Measurements from ENCODE around the gene ST7. TPM values are rescaled to one million over a fixed set of nuclear protein-coding genes. Genes with fewer than 3 reads are reported as not detected.

Gene ST7
- total and polyA plus RNA-seq, 2 experiments from 2014 or later = 9.9 to 18.3 TPM

DNA sequence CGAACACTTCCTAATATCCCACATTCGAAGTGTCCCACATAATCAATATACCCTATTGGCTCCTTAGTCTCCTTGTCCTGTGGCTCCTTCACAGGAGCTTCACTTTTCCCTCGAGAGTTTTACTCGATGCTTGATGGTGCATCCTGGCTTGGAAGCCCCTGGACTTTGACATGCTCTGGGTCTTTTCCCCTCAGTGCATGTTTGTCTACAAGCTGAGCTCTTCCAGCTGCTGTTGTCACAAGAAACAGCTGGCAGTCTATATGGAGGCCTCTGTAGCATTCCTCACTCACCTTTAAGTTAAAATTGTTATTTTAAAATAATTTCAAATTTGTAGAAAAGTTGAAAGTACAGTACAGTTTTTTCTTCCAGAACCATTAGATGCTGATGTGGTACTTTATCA is 27.1 kb downstream of the ST7 start (continued):
- TF ChIP-seq, protein P1, sequence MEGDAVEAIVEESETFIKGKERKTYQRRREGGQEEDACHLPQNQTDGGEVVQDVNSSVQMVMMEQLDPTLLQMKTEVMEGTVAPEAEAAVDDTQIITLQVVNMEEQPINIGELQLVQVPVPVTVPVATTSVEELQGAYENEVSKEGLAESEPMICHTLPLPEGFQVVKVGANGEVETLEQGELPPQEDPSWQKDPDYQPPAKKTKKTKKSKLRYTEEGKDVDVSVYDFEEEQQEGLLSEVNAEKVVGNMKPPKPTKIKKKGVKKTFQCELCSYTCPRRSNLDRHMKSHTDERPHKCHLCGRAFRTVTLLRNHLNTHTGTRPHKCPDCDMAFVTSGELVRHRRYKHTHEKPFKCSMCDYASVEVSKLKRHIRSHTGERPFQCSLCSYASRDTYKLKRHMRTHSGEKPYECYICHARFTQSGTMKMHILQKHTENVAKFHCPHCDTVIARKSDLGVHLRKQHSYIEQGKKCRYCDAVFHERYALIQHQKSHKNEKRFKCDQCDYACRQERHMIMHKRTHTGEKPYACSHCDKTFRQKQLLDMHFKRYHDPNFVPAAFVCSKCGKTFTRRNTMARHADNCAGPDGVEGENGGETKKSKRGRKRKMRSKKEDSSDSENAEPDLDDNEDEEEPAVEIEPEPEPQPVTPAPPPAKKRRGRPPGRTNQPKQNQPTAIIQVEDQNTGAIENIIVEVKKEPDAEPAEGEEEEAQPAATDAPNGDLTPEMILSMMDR (conservative IDR thresholded peaks at IDR 0.05; ENCODE audit: low read depth in 2 of 2) = no peak

DNA sequence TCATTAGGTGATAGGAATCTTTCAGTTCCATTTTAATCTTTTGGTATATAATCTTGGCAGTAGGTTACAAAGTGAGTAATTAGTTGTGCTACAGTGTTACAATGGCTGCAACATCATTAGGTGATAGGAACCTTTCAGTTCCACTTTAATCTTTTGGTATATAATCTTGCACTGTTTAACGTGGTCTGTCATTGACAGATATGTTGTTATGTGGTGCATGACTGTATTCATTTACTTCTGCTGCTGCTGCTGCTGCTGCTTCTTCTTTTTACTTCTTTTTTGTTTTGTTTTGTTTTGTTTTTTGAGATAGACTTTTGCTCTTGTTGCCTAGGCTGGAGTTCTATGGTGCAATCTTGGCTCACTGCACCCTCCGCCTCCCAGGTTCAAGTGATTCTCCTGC is 28.6 kb downstream of the ST7 start:
- Mint-ChIP-seq H3K27ac (no peak overlapping the region), H3K36me3 (ENCODE audit: low read depth) (no peaks in the 10 kb centered on the region), H3K4me3 (no peak overlapping the region), H3K9me3 (no peaks in the 10 kb centered on the region), H3K4me1 (no peaks in the 10 kb centered on the region; the same call in 2 of the 3 replicates), H3K27me3 (ENCODE audit: insufficient read depth, low read depth, poor library complexity) (no peaks in the 10 kb centered on the region)
- TF ChIP-seq ZNF331 (CRISPR knock-in tag; IDR thresholded peaks at IDR 0.05; ENCODE audit: low read depth) (no peak), JUNB (IDR thresholded peaks at IDR 0.05; ENCODE audit: unreplicated experiment) (no peak), CREB1 (CRISPR knock-in tag; IDR thresholded peaks at IDR 0.05; ENCODE audit: low read depth) (no peak), ZNF114 (CRISPR knock-in tag; IDR thresholded peaks at IDR 0.05) (no peak), STAT1 (IDR thresholded peaks at IDR 0.05; ENCODE audit: unreplicated experiment) (no peak), NANOG (IDR thresholded peaks at IDR 0.05; ENCODE audit: borderline replicate concordance) (no peak), EZH2phosphoT487 (IDR thresholded peaks at IDR 0.05; ENCODE audit: unreplicated experiment) (no peak), EZH2 (IDR thresholded peaks at IDR 0.05; ENCODE audit: low read depth, unreplicated experiment) (no peak), POLR2AphosphoS5 (IDR thresholded peaks at IDR 0.05; ENCODE audit: low read depth) (no peak)
- TF ChIP-seq, protein P2, sequence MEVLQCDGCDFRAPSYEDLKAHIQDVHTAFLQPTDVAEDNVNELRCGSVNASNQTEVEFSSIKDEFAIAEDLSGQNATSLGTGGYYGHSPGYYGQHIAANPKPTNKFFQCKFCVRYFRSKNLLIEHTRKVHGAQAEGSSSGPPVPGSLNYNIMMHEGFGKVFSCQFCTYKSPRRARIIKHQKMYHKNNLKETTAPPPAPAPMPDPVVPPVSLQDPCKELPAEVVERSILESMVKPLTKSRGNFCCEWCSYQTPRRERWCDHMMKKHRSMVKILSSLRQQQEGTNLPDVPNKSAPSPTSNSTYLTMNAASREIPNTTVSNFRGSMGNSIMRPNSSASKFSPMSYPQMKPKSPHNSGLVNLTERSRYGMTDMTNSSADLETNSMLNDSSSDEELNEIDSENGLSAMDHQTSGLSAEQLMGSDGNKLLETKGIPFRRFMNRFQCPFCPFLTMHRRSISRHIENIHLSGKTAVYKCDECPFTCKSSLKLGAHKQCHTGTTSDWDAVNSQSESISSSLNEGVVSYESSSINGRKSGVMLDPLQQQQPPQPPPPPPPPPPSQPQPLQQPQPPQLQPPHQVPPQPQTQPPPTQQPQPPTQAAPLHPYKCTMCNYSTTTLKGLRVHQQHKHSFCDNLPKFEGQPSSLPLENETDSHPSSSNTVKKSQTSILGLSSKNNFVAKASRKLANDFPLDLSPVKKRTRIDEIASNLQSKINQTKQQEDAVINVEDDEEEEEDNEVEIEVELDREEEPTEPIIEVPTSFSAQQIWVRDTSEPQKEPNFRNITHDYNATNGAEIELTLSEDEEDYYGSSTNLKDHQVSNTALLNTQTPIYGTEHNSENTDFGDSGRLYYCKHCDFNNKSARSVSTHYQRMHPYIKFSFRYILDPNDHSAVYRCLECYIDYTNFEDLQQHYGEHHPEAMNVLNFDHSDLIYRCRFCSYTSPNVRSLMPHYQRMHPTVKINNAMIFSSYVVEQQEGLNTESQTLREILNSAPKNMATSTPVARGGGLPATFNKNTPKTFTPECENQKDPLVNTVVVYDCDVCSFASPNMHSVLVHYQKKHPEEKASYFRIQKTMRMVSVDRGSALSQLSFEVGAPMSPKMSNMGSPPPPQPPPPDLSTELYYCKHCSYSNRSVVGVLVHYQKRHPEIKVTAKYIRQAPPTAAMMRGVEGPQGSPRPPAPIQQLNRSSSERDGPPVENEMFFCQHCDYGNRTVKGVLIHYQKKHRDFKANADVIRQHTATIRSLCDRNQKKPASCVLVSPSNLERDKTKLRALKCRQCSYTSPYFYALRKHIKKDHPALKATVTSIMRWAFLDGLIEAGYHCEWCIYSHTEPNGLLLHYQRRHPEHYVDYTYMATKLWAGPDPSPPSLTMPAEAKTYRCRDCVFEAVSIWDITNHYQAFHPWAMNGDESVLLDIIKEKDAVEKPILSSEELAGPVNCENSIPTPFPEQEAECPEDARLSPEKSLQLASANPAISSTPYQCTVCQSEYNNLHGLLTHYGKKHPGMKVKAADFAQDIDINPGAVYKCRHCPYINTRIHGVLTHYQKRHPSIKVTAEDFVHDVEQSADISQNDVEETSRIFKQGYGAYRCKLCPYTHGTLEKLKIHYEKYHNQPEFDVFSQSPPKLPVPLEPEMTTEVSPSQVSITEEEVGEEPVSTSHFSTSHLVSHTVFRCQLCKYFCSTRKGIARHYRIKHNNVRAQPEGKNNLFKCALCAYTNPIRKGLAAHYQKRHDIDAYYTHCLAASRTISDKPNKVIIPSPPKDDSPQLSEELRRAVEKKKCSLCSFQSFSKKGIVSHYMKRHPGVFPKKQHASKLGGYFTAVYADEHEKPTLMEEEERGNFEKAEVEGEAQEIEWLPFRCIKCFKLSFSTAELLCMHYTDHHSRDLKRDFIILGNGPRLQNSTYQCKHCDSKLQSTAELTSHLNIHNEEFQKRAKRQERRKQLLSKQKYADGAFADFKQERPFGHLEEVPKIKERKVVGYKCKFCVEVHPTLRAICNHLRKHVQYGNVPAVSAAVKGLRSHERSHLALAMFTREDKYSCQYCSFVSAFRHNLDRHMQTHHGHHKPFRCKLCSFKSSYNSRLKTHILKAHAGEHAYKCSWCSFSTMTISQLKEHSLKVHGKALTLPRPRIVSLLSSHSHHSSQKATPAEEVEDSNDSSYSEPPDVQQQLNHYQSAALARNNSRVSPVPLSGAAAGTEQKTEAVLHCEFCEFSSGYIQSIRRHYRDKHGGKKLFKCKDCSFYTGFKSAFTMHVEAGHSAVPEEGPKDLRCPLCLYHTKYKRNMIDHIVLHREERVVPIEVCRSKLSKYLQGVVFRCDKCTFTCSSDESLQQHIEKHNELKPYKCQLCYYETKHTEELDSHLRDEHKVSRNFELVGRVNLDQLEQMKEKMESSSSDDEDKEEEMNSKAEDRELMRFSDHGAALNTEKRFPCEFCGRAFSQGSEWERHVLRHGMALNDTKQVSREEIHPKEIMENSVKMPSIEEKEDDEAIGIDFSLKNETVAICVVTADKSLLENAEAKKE (CRISPR knock-in tag; IDR thresholded peaks at IDR 0.05) = no peak
- TF ChIP-seq, protein P1 (conservative IDR thresholded peaks at IDR 0.05; ENCODE audit: low read depth in 2 of 2) = no peak
- TF ChIP-seq, protein P3, sequence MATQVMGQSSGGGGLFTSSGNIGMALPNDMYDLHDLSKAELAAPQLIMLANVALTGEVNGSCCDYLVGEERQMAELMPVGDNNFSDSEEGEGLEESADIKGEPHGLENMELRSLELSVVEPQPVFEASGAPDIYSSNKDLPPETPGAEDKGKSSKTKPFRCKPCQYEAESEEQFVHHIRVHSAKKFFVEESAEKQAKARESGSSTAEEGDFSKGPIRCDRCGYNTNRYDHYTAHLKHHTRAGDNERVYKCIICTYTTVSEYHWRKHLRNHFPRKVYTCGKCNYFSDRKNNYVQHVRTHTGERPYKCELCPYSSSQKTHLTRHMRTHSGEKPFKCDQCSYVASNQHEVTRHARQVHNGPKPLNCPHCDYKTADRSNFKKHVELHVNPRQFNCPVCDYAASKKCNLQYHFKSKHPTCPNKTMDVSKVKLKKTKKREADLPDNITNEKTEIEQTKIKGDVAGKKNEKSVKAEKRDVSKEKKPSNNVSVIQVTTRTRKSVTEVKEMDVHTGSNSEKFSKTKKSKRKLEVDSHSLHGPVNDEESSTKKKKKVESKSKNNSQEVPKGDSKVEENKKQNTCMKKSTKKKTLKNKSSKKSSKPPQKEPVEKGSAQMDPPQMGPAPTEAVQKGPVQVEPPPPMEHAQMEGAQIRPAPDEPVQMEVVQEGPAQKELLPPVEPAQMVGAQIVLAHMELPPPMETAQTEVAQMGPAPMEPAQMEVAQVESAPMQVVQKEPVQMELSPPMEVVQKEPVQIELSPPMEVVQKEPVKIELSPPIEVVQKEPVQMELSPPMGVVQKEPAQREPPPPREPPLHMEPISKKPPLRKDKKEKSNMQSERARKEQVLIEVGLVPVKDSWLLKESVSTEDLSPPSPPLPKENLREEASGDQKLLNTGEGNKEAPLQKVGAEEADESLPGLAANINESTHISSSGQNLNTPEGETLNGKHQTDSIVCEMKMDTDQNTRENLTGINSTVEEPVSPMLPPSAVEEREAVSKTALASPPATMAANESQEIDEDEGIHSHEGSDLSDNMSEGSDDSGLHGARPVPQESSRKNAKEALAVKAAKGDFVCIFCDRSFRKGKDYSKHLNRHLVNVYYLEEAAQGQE (IDR thresholded peaks at IDR 0.05; ENCODE audit: unreplicated experiment) = no peak
- H3F3A ChIP-seq (replicated peaks; ENCODE audit: low read depth) = no peaks in the 10 kb centered on the region
- no peaks in the 10 kb centered on the region for H3K4me1 ChIP-seq (ENCODE audit: insufficient read depth)
- no peak overlapping the region for H3K4me2 ChIP-seq
- ATAC-seq (no peak), DNase-seq (ENCODE audit: low spot score) (no peak)
- H4K20me1 ChIP-seq (replicated peaks; ENCODE audit: insufficient read depth) = no peaks in the 10 kb centered on the region
- H3K27me3 ChIP-seq (ENCODE audit: insufficient read depth) = no peaks in the 10 kb centered on the region
- no peak overlapping the region for H3K27ac ChIP-seq (ENCODE audit: low read depth)
- no peak overlapping the region for H3K4me3 ChIP-seq
- H3K36me3 ChIP-seq (ENCODE audit: insufficient read depth) = no peaks in the 10 kb centered on the region
- peaks cover 8% of the 10 kb centered on the region; the same call in 1 of the 2 replicates for H3K79me2 ChIP-seq (replicated peaks; ENCODE audit: insufficient read depth)
- H2AFZ ChIP-seq = no peak overlapping the region
- H3K9me2 ChIP-seq (ENCODE audit: insufficient read depth) = no peaks in the 10 kb centered on the region
